GM19025 (cell line): Measurements from ENCODE around the gene TCP11L2.
"Not testable (repeated sequence)": the region's sequence is repeated elsewhere in the genome, so short reads cannot be mapped to it uniquely, and the experiment has no call there.

Experiments
- ATAC-seq: cut with Tn5 transposase; IDR thresholded peaks from one replicate; pipeline ENCODE4 v1.9.1; 2021; ENCODE audit warnings: mild to moderate bottlenecking, low read depth, moderate library complexity; ENCODE audit not compliant: unreplicated experiment

The TCP11L2 gene

GRCh38 chr12:106341086-106341877 is 38.7 kb downstream of the TCP11L2 start:
- no peak for ATAC-seq

- ATAC-seq, result no peak
Measured at GRCh38 chr12:106342397-106343213, 40.1 kb downstream of the TCP11L2 start.

GRCh38 chr12:106343214-106343528 is 40.6 kb downstream of the TCP11L2 start:
- no peak for ATAC-seq

- no peak for ATAC-seq
Measured at GRCh38 chr12:106344131-106344530, 41.6 kb downstream of the TCP11L2 start.

- ATAC-seq, result no peak
Measured at GRCh38 chr12:106345746-106346145, 43.2 kb downstream of the TCP11L2 start.

GRCh38 chr12:106348411-106348810 is 45.9 kb downstream of the TCP11L2 start:
- no peak for ATAC-seq

- ATAC-seq, result no peak
Measured at GRCh38 chr12:106353175-106353574, 50.6 kb downstream of the TCP11L2 start.

- peak; percentile 87 for ATAC-seq
Measured at GRCh38 chr12:106357549-106358395, 55.2 kb downstream of the TCP11L2 start, which contains the start of gene POLR3B. POLR3B (plus strand) TSS chr12:106357748; CDS start chr12:106357880, 132 bp downstream.

GRCh38 chr12:106358396-106359241 is 56.1 kb downstream of the TCP11L2 start:
- ATAC-seq, result no peak

GRCh38 chr12:106359646-106360399 is 57.3 kb downstream of the TCP11L2 start:
- no peak for ATAC-seq

- no peak for ATAC-seq
Measured at GRCh38 chr12:106360400-106360994, 58.0 kb downstream of the TCP11L2 start.

GRCh38 chr12:106362971-106363370 is 60.4 kb downstream of the TCP11L2 start:
- no peak for ATAC-seq

- ATAC-seq, result no peak
Measured at GRCh38 chr12:106364261-106364660, 61.7 kb downstream of the TCP11L2 start.

- no peak for ATAC-seq
Measured at GRCh38 chr12:106369624-106370346, 67.3 kb downstream of the TCP11L2 start.

- no peak for ATAC-seq
Measured at GRCh38 chr12:106378788-106379187, 76.3 kb downstream of the TCP11L2 start.

- ATAC-seq, result no peak
Measured at GRCh38 chr12:106380954-106381353, 78.4 kb downstream of the TCP11L2 start.

GRCh38 chr12:106381866-106382265 is 79.3 kb downstream of the TCP11L2 start:
- not testable (repeated sequence) for ATAC-seq
